Mesodermal cell (in vitro differentiated cells): Measurements from ENCODE around the gene MNS1.

ENCODE experiments used
- H3K27ac ChIP-seq: 2 replicates; pipeline ENCODE4 v1.7.0; 2013; ENCODE audit warnings: mild to moderate bottlenecking, low read depth, low read length, moderate library complexity; ENCODE audit not compliant: severe bottlenecking
- H3K36me3 ChIP-seq: 2 replicates; pipeline ENCODE4 v1.7.1; 2013; ENCODE audit warnings: mild to moderate bottlenecking, low read length, moderate library complexity; ENCODE audit not compliant: control insufficient read depth, insufficient read depth
- H3K4me1 ChIP-seq: one replicate; pipeline ENCODE4 v1.7.1; 2013; ENCODE audit warnings: mild to moderate bottlenecking, low read length; ENCODE audit not compliant: insufficient read depth, control insufficient read depth, poor library complexity, severe bottlenecking
- H3K4me3 ChIP-seq: 2 replicates; pipeline ENCODE4 v1.7.0; 2013; ENCODE audit warnings: low read length, control low read depth, mild to moderate bottlenecking; ENCODE audit not compliant: insufficient read depth, poor library complexity, severe bottlenecking; ENCODE audit errors: extremely low read depth
- H3K9me3 ChIP-seq: 2 replicates; pipeline ENCODE4 v1.7.1; 2013; ENCODE audit warnings: mild to moderate bottlenecking, low read length, moderate library complexity; ENCODE audit not compliant: control insufficient read depth
- WGBS, 2 experiments: methylation state at CpG; one replicate each; pipeline ENCODE4 v1.1.5; 2013; ENCODE audit warnings: missing lambda C conversion rate in 2 of 2; ENCODE audit not compliant: insufficient coverage in 2 of 2; 5-methylcytosine and 5-hydroxymethylcytosine counted together

The MNS1 gene

GRCh38 chr15:56475351-56475750, 10.4 kb upstream of the MNS1 start:
- H3K27ac ChIP-seq = no peak overlapping the region

GRCh38 chr15:56473017-56473416, 8.1 kb upstream of the MNS1 start:
- WGBS, 2 experiments = 80% methylated on average over 1 of the region's 1 CpG; no CpG with 5 or more reads in 1 of the 2 experiments
- H3K36me3 ChIP-seq = no peaks in the 10 kb centered on the region
- no peak overlapping the region for H3K4me3 ChIP-seq
- H3K4me1 ChIP-seq = no peaks in the 10 kb centered on the region
- H3K27ac ChIP-seq = no peak overlapping the region
- no peaks in the 10 kb centered on the region for H3K9me3 ChIP-seq

More at GRCh38 chr15:56475351-56475750, 10.4 kb upstream of the MNS1 start:
- H3K4me1 ChIP-seq = no peaks in the 10 kb centered on the region
- no peaks in the 10 kb centered on the region for H3K9me3 ChIP-seq
- H3K4me3 ChIP-seq = no peak overlapping the region
- no peaks in the 10 kb centered on the region for H3K36me3 ChIP-seq

- H3K9me3 ChIP-seq = no peaks in the 10 kb centered on the region
- H3K4me3 ChIP-seq = no peak overlapping the region
- no peak overlapping the region for H3K27ac ChIP-seq
- no peaks in the 10 kb centered on the region for H3K4me1 ChIP-seq
- WGBS, 2 experiments = 88 to 100% methylated on average over 2 of the region's 2 CpGs
- H3K36me3 ChIP-seq = no peaks in the 10 kb centered on the region
These were observed 7.3 kb upstream of the MNS1 start for GRCh38 chr15:56472278-56472677.

- 96 to 100% methylated on average over 4 of the region's 5 CpGs for WGBS, 2 experiments
- H3K4me3 ChIP-seq = no peak overlapping the region
These were observed 6.6 kb upstream of the MNS1 start for GRCh38 chr15:56471440-56472069.

GRCh38 chr15:56469483-56469882, 4.5 kb upstream of the MNS1 start:
- Histone ChIP-seq H3K9me3 (no peaks in the 10 kb centered on the region), H3K4me3 (no peak overlapping the region), H3K4me1 (no peaks in the 10 kb centered on the region), H3K36me3 (no peaks in the 10 kb centered on the region), H3K27ac (no peak overlapping the region)

More at GRCh38 chr15:56471440-56472069, 6.6 kb upstream of the MNS1 start:
- Histone ChIP-seq H3K27ac (no peak overlapping the region), H3K36me3 (no peaks in the 10 kb centered on the region), H3K9me3 (no peaks in the 10 kb centered on the region), H3K4me1 (no peaks in the 10 kb centered on the region)

GRCh38 chr15:56468401-56468800, 3.5 kb upstream of the MNS1 start:
- H3K4me3 ChIP-seq = no peak overlapping the region
- no peaks in the 10 kb centered on the region for H3K9me3 ChIP-seq
- H3K27ac ChIP-seq = no peak overlapping the region
- no CpG with 5 or more reads among the region's 2 CpGs for WGBS, 2 experiments
- no peaks in the 10 kb centered on the region for H3K4me1 ChIP-seq
- H3K36me3 ChIP-seq = no peaks in the 10 kb centered on the region

GRCh38 chr15:56467616-56468015, 2.7 kb upstream of the MNS1 start:
- no CpG with 5 or more reads among the region's 3 CpGs for WGBS, 2 experiments
- Histone ChIP-seq H3K27ac (no peak overlapping the region), H3K4me3 (no peak overlapping the region), H3K9me3 (no peaks in the 10 kb centered on the region), H3K36me3 (no peaks in the 10 kb centered on the region), H3K4me1 (no peaks in the 10 kb centered on the region)

- no peaks in the 10 kb centered on the region for H3K36me3 ChIP-seq
- H3K27ac ChIP-seq = no peak overlapping the region
- no peaks in the 10 kb centered on the region for H3K4me1 ChIP-seq
- no peak overlapping the region for H3K4me3 ChIP-seq
- WGBS, 2 experiments = no CpG with 5 or more reads among the region's 2 CpGs
- H3K9me3 ChIP-seq = no peaks in the 10 kb centered on the region
These were observed 4.0 kb downstream of the MNS1 start for GRCh38 chr15:56460947-56461346.

- Histone ChIP-seq H3K9me3 (no peaks in the 10 kb centered on the region), H3K27ac (no peak overlapping the region), H3K36me3 (no peaks in the 10 kb centered on the region), H3K4me1 (no peaks in the 10 kb centered on the region), H3K4me3 (no peak overlapping the region)
- no CpG with 5 or more reads among the region's 1 CpG for WGBS, 2 experiments
These were observed 4.9 kb downstream of the MNS1 start for GRCh38 chr15:56460071-56460470.

GRCh38 chr15:56459096-56459495, 5.8 kb downstream of the MNS1 start:
- WGBS, 2 experiments = no CpG with 5 or more reads among the region's 2 CpGs
- Histone ChIP-seq H3K27ac (no peak overlapping the region), H3K36me3 (no peaks in the 10 kb centered on the region), H3K9me3 (no peaks in the 10 kb centered on the region), H3K4me1 (no peaks in the 10 kb centered on the region), H3K4me3 (no peak overlapping the region)

GRCh38 chr15:56456229-56456628, 8.7 kb downstream of the MNS1 start:
- Histone ChIP-seq H3K36me3 (no peaks in the 10 kb centered on the region), H3K4me1 (no peaks in the 10 kb centered on the region), H3K27ac (no peak overlapping the region), H3K4me3 (no peak overlapping the region), H3K9me3 (no peaks in the 10 kb centered on the region)
- 50 to 75% methylated on average over 1 of the region's 3 CpGs for WGBS, 2 experiments
